ENCODE measurements around the gene AAK1.

AAK1 gene

GRCh38 chr2:69546646-69547045, 96.9 kb downstream of the AAK1 start:
- no peak for DNase-seq (ENCODE audit: low read depth in 1 of 2, low spot score in 1 of 2)

GRCh38 chr2:69545477-69545932, 98.0 kb downstream of the AAK1 start:
- no peak for DNase-seq (ENCODE audit: low read depth in 1 of 2, low spot score in 1 of 2)

- DNase-seq (ENCODE audit: low read depth in 1 of 2, low spot score in 1 of 2): no peak
Observed at GRCh38 chr2:69544951-69545350, 98.6 kb downstream of the AAK1 start.

GRCh38 chr2:69539549-69539908, 104.0 kb downstream of the AAK1 start:
- no peak for DNase-seq (ENCODE audit: low read depth in 1 of 2, low spot score in 1 of 2)

- DNase-seq (ENCODE audit: low read depth in 1 of 2, low spot score in 1 of 2): no peak
Observed at GRCh38 chr2:69538872-69539548, 104.5 kb downstream of the AAK1 start.

GRCh38 chr2:69538249-69538648, 105.3 kb downstream of the AAK1 start:
- no peak for DNase-seq (ENCODE audit: low read depth in 1 of 2, low spot score in 1 of 2)

GRCh38 chr2:69535817-69536241, 107.7 kb downstream of the AAK1 start:
- no peak for DNase-seq (ENCODE audit: low read depth in 1 of 2, low spot score in 1 of 2)

GRCh38 chr2:69531186-69531585, 112.4 kb downstream of the AAK1 start:
- DNase-seq (ENCODE audit: low read depth in 1 of 2, low spot score in 1 of 2): no peak

- DNase-seq (ENCODE audit: low read depth in 1 of 2, low spot score in 1 of 2): no peak
Observed at GRCh38 chr2:69529480-69529879, 114.1 kb downstream of the AAK1 start.

- no peak for DNase-seq (ENCODE audit: low read depth in 1 of 2, low spot score in 1 of 2)
Observed at GRCh38 chr2:69525261-69525660, 118.3 kb downstream of the AAK1 start.

- no peak for DNase-seq (ENCODE audit: low read depth in 1 of 2, low spot score in 1 of 2)
Observed at GRCh38 chr2:69524799-69525198, 118.7 kb downstream of the AAK1 start.

- no peak for DNase-seq (ENCODE audit: low read depth in 1 of 2, low spot score in 1 of 2)
Observed at GRCh38 chr2:69521747-69522146, 121.8 kb downstream of the AAK1 start.

- DNase-seq (ENCODE audit: low read depth in 1 of 2, low spot score in 1 of 2): no peak
Observed at GRCh38 chr2:69518841-69519240, 124.7 kb downstream of the AAK1 start.

- no peak for DNase-seq (ENCODE audit: low read depth in 1 of 2, low spot score in 1 of 2)
Observed at GRCh38 chr2:69517410-69517809, 126.1 kb downstream of the AAK1 start.

GRCh38 chr2:69514819-69515218, 128.7 kb downstream of the AAK1 start:
- DNase-seq (ENCODE audit: low read depth in 1 of 2, low spot score in 1 of 2): no peak

- no peak for DNase-seq (ENCODE audit: low read depth in 1 of 2, low spot score in 1 of 2)
Observed at GRCh38 chr2:69514406-69514805, 129.1 kb downstream of the AAK1 start.

- DNase-seq (ENCODE audit: low read depth in 1 of 2, low spot score in 1 of 2): no peak
Observed at GRCh38 chr2:69512446-69512845, 131.1 kb downstream of the AAK1 start.

- no peak for DNase-seq (ENCODE audit: low read depth in 1 of 2, low spot score in 1 of 2)
Observed at GRCh38 chr2:69510204-69510603, 133.3 kb downstream of the AAK1 start.

- no peak for DNase-seq (ENCODE audit: low read depth in 1 of 2, low spot score in 1 of 2)
Observed at GRCh38 chr2:69509750-69510140, 133.8 kb downstream of the AAK1 start.

GRCh38 chr2:69509011-69509749, 134.4 kb downstream of the AAK1 start:
- no peak for DNase-seq (ENCODE audit: low read depth in 1 of 2, low spot score in 1 of 2)

GRCh38 chr2:69505710-69506109, 137.8 kb downstream of the AAK1 start:
- DNase-seq (ENCODE audit: low read depth in 1 of 2, low spot score in 1 of 2): no peak

GRCh38 chr2:69501301-69501700, 142.2 kb downstream of the AAK1 start:
- no peak for DNase-seq (ENCODE audit: low read depth in 1 of 2, low spot score in 1 of 2)

- no peak for DNase-seq (ENCODE audit: low read depth in 1 of 2, low spot score in 1 of 2)
Observed at GRCh38 chr2:69499966-69500365, 143.6 kb downstream of the AAK1 start.
